HepG2 (cell line): ENCODE results near the gene TF. TPM values are rescaled to one million over a fixed set of nuclear protein-coding genes. Genes with fewer than 3 reads are reported as not detected.

ENCODE experiments used
- ARHGAP35 ChIP-seq: sonication (generic); formaldehyde crosslinking; IDR thresholded peaks from 2 replicates; pipeline ENCODE4 v1.9.0; 2022; ENCODE audit warnings: mild to moderate bottlenecking, inconsistent platforms, moderate library complexity, missing genetic modification reagents, borderline replicate concordance
- ARID5B ChIP-seq: IDR thresholded peaks from 2 replicates; pipeline ENCODE4 v1.4.0; 2020; ENCODE audit warnings: mild to moderate bottlenecking, missing genetic modification reagents
- CEBPB ChIP-seq: IDR thresholded peaks from 2 replicates; pipeline ENCODE4 v1.6.1; 2011; ENCODE audit warnings: low read depth, low read length, improper control_type of control experiment, borderline replicate concordance
- GATAD2A ChIP-seq: IDR thresholded peaks from 2 replicates; pipeline ENCODE4 v1.6.1; 2016
- KAT2B ChIP-seq: fragments of 150-350 bp; IDR thresholded peaks from 2 replicates; pipeline ENCODE4 v1.6.1; 2014; ENCODE audit warnings: low read depth, low read length, borderline replicate concordance
- KDM5A ChIP-seq: fragments of 200-600 bp; sonication (generic); IDR thresholded peaks from 2 replicates; pipeline ENCODE4 v1.7.0; 2018; ENCODE audit warnings: antibody characterized with exemption, mild to moderate bottlenecking, low read length, borderline replicate concordance
- MLXIP ChIP-seq: sonication (generic); formaldehyde crosslinking; IDR thresholded peaks from 2 replicates; pipeline ENCODE4 v1.9.0; 2021; ENCODE audit warnings: missing genetic modification reagents, borderline replicate concordance
- SALL1 ChIP-seq: sonication (generic); formaldehyde crosslinking; IDR thresholded peaks from 2 replicates; pipeline ENCODE4 v1.8.0; 2022; ENCODE audit warnings: mild to moderate bottlenecking, missing genetic modification reagents
- TEAD3 ChIP-seq: optimal IDR thresholded peaks from 2 replicates; pipeline ENCODE3; 2016; ENCODE audit warnings: borderline replicate concordance
- ZBTB21 ChIP-seq: sonication (generic); formaldehyde crosslinking; IDR thresholded peaks from 2 replicates; pipeline ENCODE4 v1.4.0; 2020; ENCODE audit warnings: missing genetic modification reagents
- ZNF331 ChIP-seq: sonication (generic); formaldehyde crosslinking; IDR thresholded peaks from 2 replicates; pipeline ENCODE4 v1.4.0; 2020; ENCODE audit warnings: missing genetic modification reagents
- ZNF441 ChIP-seq: sonication (generic); formaldehyde crosslinking; IDR thresholded peaks from 2 replicates; pipeline ENCODE4 v1.7.0; 2021; ENCODE audit warnings: missing genetic modification reagents, borderline replicate concordance
- ZNF644 ChIP-seq: IDR thresholded peaks from 2 replicates; pipeline ENCODE4 v1.6.1; 2016; ENCODE audit warnings: low read depth
- ZNF878 ChIP-seq: sonication (generic); formaldehyde crosslinking; IDR thresholded peaks from 2 replicates; pipeline ENCODE4 v1.8.1; 2023; ENCODE audit warnings: mild to moderate bottlenecking, missing genetic modification reagents, moderate library complexity
- polyA plus RNA-seq, 8 experiments: library from polyadenylated mRNA; depleted of rRNA in 3 of 8; stranded (reverse) in 7 of 8; unstranded in 1 of 8; fragments of >200 nt; fragmentation: Illumina TruSeq in 4 of 8; extraction: Trizol in 4 of 8; gene quantifications; 2 replicates each; pipeline versions ENCODE4 v1.2.1 to v1.2.3, GENCODE V29; 2011 to 2016; ENCODE audit warnings: low read depth in 4 of 8, missing spikeins in 1 of 8, mixed read lengths in 1 of 8; ENCODE audit not compliant: insufficient read depth in 1 of 8
- total RNA-seq, 5 experiments: library from RNA; depleted of rRNA; stranded (reverse); fragments of >200 nt; fragmentation: Illumina TruSeq; extraction: Trizol; gene quantifications; 2 replicates each; pipeline ENCODE4 v1.2.3, GENCODE V29; 2016; ENCODE audit warnings: low read depth in 1 of 5
- TF ChIP-seq, protein P1 (sequence below): sonication (generic); formaldehyde crosslinking; IDR thresholded peaks from 2 replicates; pipeline ENCODE4 v1.4.0; 2020; ENCODE audit warnings: missing genetic modification reagents, borderline replicate concordance
- TF ChIP-seq, protein P2 (sequence below): sonication (generic); IDR thresholded peaks from 2 replicates; pipeline ENCODE4 v1.6.1; 2016; ENCODE audit warnings: low read depth, borderline replicate concordance
- TF ChIP-seq, protein P3 (sequence below): sonication (generic); formaldehyde crosslinking; IDR thresholded peaks from 2 replicates; pipeline ENCODE4 v1.4.0; 2020; ENCODE audit warnings: missing genetic modification reagents

TF gene
- total and polyA plus RNA-seq, 2 of the 13 experiments (the other 11 are each of a cell fraction or from before 2014, with no cell fraction given), result 10,074 to 11,821 TPM

- TF ChIP-seq ARID5B (CRISPR knock-in tag), result peak; percentile 66
- 0 out of 2 replicates have a peak, but pooled peaks have one; percentile 10 for TF ChIP-seq ZNF644 (CRISPR knock-in tag)
- TF ChIP-seq MLXIP (CRISPR knock-in tag), result no peak
- TF ChIP-seq TEAD3, result peak; percentile 38
- TF ChIP-seq, protein P1, sequence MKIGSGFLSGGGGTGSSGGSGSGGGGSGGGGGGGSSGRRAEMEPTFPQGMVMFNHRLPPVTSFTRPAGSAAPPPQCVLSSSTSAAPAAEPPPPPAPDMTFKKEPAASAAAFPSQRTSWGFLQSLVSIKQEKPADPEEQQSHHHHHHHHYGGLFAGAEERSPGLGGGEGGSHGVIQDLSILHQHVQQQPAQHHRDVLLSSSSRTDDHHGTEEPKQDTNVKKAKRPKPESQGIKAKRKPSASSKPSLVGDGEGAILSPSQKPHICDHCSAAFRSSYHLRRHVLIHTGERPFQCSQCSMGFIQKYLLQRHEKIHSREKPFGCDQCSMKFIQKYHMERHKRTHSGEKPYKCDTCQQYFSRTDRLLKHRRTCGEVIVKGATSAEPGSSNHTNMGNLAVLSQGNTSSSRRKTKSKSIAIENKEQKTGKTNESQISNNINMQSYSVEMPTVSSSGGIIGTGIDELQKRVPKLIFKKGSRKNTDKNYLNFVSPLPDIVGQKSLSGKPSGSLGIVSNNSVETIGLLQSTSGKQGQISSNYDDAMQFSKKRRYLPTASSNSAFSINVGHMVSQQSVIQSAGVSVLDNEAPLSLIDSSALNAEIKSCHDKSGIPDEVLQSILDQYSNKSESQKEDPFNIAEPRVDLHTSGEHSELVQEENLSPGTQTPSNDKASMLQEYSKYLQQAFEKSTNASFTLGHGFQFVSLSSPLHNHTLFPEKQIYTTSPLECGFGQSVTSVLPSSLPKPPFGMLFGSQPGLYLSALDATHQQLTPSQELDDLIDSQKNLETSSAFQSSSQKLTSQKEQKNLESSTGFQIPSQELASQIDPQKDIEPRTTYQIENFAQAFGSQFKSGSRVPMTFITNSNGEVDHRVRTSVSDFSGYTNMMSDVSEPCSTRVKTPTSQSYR (CRISPR knock-in tag), result peak; percentile 22; the same call in 1 of the 2 replicates
- TF ChIP-seq ARHGAP35 (CRISPR knock-in tag), result no peak
- TF ChIP-seq SALL1 (CRISPR knock-in tag), result peak; percentile 47; the same call in 1 of the 2 replicates
- TF ChIP-seq GATAD2A, result peak; percentile 38; the same call in 1 of the 2 replicates
- TF ChIP-seq KDM5A, result no peak
- TF ChIP-seq ZNF331 (CRISPR knock-in tag), result peak; percentile 62; the same call in 1 of the 2 replicates
- no peak for TF ChIP-seq ZNF441 (CRISPR knock-in tag)
- no peak for TF ChIP-seq ZNF878
- TF ChIP-seq, protein P2, sequence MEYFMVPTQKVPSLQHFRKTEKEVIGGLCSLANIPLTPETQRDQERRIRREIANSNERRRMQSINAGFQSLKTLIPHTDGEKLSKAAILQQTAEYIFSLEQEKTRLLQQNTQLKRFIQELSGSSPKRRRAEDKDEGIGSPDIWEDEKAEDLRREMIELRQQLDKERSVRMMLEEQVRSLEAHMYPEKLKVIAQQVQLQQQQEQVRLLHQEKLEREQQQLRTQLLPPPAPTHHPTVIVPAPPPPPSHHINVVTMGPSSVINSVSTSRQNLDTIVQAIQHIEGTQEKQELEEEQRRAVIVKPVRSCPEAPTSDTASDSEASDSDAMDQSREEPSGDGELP, result peak; percentile 31; the same call in 1 of the 2 replicates
- TF ChIP-seq, protein P3, sequence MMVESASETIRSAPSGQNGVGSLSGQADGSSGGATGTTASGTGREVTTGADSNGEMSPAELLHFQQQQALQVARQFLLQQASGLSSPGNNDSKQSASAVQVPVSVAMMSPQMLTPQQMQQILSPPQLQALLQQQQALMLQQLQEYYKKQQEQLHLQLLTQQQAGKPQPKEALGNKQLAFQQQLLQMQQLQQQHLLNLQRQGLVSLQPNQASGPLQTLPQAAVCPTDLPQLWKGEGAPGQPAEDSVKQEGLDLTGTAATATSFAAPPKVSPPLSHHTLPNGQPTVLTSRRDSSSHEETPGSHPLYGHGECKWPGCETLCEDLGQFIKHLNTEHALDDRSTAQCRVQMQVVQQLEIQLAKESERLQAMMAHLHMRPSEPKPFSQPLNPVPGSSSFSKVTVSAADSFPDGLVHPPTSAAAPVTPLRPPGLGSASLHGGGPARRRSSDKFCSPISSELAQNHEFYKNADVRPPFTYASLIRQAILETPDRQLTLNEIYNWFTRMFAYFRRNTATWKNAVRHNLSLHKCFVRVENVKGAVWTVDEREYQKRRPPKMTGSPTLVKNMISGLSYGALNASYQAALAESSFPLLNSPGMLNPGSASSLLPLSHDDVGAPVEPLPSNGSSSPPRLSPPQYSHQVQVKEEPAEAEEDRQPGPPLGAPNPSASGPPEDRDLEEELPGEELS (CRISPR knock-in tag), result peak; percentile 38; the same call in 1 of the 2 replicates
- 0 out of 2 replicates have a peak, but pooled peaks have one; percentile 5 for TF ChIP-seq CEBPB
- no peak for TF ChIP-seq KAT2B
- no peak for TF ChIP-seq ZBTB21 (CRISPR knock-in tag)
These were observed 28.8 kb upstream of the TF start (continued) for GRCh38 chr3:133717424-133717823.
